ENCODE measurements around the gene TAF1. TPM values are rescaled to one million over a fixed set of nuclear protein-coding genes. Genes with fewer than 3 reads are reported as not detected.

The TAF1 gene
- total and polyA plus RNA-seq, 9 of the 15 experiments (the other 6 are each of a cell fraction or from before 2014, with no cell fraction given) = 6.4 to 45.1 (median 38.1) TPM

- no peak overlapping the region for H3K4me3 ChIP-seq
- FAIRE-seq = no peak
- H3K9ac ChIP-seq (ENCODE audit: insufficient read depth in 1 of 2, low read depth in 2 of 2, low read length in 2 of 2) = no peak overlapping the region
- no peak overlapping the region for H2AFZ ChIP-seq (ENCODE audit: low read depth, low read length)
- in situ Hi-C loops (cut with MboI) = no loop called here
- ATAC-seq = no peak
- ChIA-PET CTCF (ENCODE audit: low intra/inter-chr PET ratio) (no interaction called here), POLR2A (no interaction called here)
- H3K27me3 ChIP-seq (ENCODE audit: control insufficient read depth in 2 of 2, insufficient read depth in 2 of 2, low read length in 2 of 2) = no peaks in the 10 kb centered on the region
- no peaks in the 10 kb centered on the region for H3K79me2 ChIP-seq (ENCODE audit: control insufficient read depth, insufficient read depth, low read length)
- no peak overlapping the region for H3K4me2 ChIP-seq (ENCODE audit: insufficient read depth, low read length)
- no peaks in the 10 kb centered on the region; the same call in 1 of the 2 replicates for H3K9me3 ChIP-seq (replicated peaks; ENCODE audit: control insufficient read depth, insufficient read depth, low read depth, low read length)
- H4K20me1 ChIP-seq (replicated peaks; ENCODE audit: control insufficient read depth, insufficient read depth, low read length) = no peaks in the 10 kb centered on the region
- TF ChIP-seq NFIX (CRISPR knock-in tag; IDR thresholded peaks at IDR 0.05; ENCODE audit: low read depth) (no peak), ZBTB1 (CRISPR knock-in tag; IDR thresholded peaks at IDR 0.05; ENCODE audit: borderline replicate concordance, low read depth) (no peak), ZNF778 (CRISPR knock-in tag; IDR thresholded peaks at IDR 0.05) (no peak), SETDB1 (IDR thresholded peaks at IDR 0.05; ENCODE audit: low read length) (no peak), ZNF583 (CRISPR knock-in tag; IDR thresholded peaks at IDR 0.05) (no peak), YY1 (IDR thresholded peaks at IDR 0.05; ENCODE audit: borderline replicate concordance in 1 of 3, control insufficient read depth in 1 of 3, extremely low read depth in 1 of 3, insufficient read depth in 3 of 3, insufficient read length in 1 of 3, insufficient replicate concordance in 2 of 3, low read depth in 1 of 3, low read length in 2 of 3) (no peak), L3MBTL2 (IDR thresholded peaks at IDR 0.05) (no peak), SMARCA5 (IDR thresholded peaks at IDR 0.05) (no peak), ARID3B (CRISPR knock-in tag; IDR thresholded peaks at IDR 0.05; ENCODE audit: borderline replicate concordance) (no peak), MEF2A (IDR thresholded peaks at IDR 0.05; ENCODE audit: control insufficient read depth, low read depth, low read length) (no peak), PTRF (tag; IDR thresholded peaks at IDR 0.05) (no peak), NONO (IDR thresholded peaks at IDR 0.05; ENCODE audit: low read depth in 2 of 2, low read length in 1 of 2) (no peak), NR3C1 (CRISPR knock-in tag; IDR thresholded peaks at IDR 0.05) (no peak), DDX20 (tag; IDR thresholded peaks at IDR 0.05; ENCODE audit: low read depth) (no peak), ZNF785 (CRISPR knock-in tag; IDR thresholded peaks at IDR 0.05) (no peak)
- no peak for DNase-seq (ENCODE audit: extremely low read depth in 1 of 4, low spot score in 3 of 4)
- WGBS (ENCODE audit: insufficient coverage, low coverage, missing lambda C conversion rate) = 18% methylated on average over 2 of the region's 2 CpGs
- intact Hi-C loops (cut with micrococcal nuclease) = no loop called here
- H3K36me3 ChIP-seq (ENCODE audit: control insufficient read depth, insufficient read depth, low read length) = no peaks in the 10 kb centered on the region
- BruUV-seq (replicated peaks) = no TSS peak
- no peak overlapping the region for H3K27ac ChIP-seq (ENCODE audit: extremely low read depth, low read depth, low read length)
- H3K4me1 ChIP-seq (replicated peaks in 1 of 2; ENCODE audit: control insufficient read depth in 2 of 2, insufficient read depth in 2 of 2, low read length in 2 of 2) = no peaks in the 10 kb centered on the region
- no peaks in the 10 kb centered on the region for H3K9me1 ChIP-seq (ENCODE audit: control insufficient read depth, insufficient read depth, low read length)
Observed at GRCh38 chrX:71515038-71515396, 148.9 kb downstream of the TAF1 start.

All from K562 (cell line).